Mesenteric fat pad (tissue), 1 donor: ENCODE results near the gene BET1L. TPM values are rescaled to one million over a fixed set of nuclear protein-coding genes. Genes with fewer than 3 reads are reported as not detected.

Experiments used
- DNase-seq: peaks from one replicate; pipeline ENCODE4 v3.0.0-alpha.2; 2020; ENCODE audit warnings: low spot score
- total RNA-seq: library from RNA; stranded (reverse); fragmentation: NEBNext Ultra II Directional; extraction: Animal tissue kit (Norgen Biotek cat#: 25700); gene quantifications from one replicate; pipeline ENCODE4 v1.2.1, GENCODE V29; 2021
- donor health status: DM: yes; HTN: yes; CAD: no.

BET1L gene
- total RNA-seq, 1 donor from 2014 or later = 53.4 TPM

DNA sequence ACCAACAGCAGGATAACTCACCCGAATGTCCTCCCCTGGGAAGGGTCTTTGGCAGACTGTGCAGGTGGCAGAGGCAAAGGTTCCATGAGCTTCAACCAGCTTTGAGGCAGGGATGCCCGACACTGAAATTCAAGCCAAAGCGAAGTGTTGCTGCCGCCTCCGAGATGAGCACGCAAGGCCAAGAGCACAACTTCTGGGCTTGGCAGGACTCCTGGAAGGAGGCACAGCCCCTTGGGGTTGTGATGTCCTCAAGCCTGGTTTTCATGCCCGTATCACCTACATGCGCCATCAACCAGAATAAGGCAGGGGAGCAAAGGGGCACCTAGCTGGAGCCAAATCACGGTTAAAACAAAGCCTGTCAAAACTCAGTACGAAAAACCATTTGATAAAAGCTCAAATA, 23.2 kb upstream of the BET1L start:
- peak; percentile 71 for DNase-seq

DNA sequence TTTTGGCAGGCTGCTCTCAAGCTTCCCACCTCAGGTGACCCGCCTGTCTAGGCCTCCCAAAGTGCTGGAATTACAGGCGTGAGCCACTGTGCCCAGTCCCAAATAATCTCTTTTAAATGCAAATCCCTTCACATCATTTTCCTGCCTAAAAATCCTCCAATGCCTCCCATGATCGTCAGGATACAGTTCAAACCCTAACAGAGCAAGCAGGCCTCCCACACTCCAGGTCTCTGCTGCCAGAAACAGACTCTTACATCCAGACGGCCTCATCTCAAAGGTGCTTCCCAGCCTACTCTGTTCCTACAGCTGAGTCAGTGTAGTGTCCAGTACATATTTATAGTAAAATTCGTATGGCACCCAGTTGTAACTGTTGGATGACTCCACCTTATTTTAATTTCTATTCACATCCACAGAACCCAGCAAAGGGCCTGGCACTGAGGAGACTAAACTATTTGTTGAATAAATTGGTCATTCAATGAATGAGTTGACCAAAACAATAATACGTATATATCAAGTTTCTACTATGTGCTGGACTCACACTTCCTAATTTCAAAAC, 20.7 kb upstream of the BET1L start:
- DNase-seq = peak; percentile 20

DNA sequence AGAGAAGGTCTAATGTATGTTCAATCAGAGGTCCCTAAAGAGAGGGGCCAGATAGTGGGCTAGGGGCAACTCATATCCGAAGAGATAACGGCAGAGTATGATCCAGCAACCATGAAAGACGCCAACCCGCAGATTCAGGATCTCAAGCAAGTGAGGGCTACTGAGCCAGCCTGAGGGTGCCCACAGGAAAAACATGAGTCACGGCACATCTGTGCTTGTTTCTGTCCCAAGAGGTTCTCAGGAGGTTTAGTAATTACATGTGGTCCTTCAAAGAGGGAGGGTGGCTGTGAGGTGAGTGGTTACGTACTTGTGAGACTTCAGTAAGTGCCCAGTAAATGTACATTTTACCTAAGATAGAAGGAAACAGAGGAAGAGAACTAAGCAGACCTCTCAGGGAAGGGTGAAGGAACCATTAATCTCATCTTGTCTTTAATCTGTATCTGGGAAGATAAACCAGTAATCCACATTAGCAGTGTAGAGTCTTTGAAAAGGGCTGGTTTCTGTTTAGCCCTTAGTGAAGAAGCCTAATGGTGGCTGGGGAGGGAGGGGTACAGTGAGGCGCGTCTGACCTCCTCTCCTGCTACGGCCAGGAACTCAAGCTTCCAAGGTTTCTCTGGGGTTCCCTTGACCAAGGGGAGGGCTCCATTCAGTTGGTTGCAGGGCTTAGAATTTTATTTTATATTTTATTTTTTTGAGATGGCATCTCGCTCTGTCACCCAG, 18.7 kb upstream of the BET1L start:
- DNase-seq = peak; percentile 24

DNA sequence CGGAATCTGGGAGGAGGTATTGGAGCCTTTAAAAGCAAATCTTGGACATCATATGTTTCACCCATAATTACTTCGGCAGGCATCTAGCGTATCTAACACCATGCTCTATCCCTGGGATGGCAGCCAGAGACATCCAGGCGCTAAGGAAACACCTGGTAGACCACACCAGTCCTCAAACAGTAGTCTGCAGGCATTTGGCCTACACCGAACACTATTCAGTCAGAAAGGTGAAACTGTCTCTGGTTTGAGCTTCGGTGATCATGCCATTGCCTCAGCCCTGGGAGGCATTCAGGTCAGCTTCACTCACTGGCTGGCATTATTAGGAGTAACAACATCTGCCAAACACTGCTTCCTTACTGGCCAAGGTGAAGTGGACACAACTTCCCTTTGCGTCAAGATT, 17.2 kb upstream of the BET1L start:
- DNase-seq = peak; percentile 18

DNA sequence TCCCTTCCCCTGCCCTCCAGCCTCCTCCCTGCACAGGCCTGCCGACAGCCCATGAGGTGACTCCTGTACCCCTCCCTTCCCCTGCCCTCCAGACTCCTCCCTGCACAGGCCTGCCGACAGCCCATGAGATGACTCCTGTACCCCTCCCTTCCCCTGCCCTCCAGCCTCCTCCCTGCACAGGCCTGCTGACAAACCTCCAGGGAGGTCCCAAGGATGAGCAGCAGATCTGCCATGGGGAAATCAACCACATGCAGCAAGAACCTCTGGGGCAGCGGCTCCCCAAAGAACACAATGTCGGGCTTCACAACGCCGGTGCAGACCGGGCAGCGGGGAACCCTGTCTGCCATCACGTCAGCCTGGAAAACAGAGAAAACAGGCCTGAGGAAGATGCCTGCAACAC, 16.7 kb upstream of the BET1L start:
- peak; percentile 30 for DNase-seq

DNA sequence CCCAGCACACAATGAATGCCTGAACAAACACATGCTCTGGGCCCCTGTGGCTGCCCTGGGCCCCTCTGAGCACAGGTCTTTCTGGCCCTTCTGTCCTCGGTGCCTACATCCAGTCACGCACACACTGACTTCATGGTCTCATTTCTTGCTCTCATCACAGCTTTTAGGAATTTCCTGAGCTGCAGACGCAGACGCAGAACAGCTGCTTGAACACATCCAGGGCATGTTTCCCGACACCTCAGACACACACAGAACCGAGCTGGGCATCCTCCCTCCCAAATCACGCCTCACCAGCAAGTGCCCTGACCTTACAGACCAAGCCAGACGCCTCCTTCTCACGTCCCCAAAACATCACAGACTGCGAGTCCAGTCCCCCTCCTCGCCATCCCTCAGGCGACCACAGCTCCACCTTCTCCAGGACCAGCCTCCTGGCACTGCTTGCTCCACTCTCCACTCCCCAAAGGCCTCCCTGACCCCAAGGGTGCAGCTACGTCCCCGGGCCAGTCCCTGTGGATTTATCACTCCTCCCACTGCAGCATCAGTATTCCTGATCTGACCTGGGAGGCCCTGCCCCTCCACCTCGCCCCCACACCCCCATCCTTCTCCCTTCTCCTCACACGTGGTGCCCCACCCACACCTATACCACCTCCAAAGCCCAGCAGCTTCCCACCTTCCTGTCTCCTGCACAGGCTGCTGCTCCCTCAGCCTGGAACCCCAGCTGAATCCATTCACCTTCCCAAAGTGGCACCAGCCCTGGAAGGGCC, 16.0 kb upstream of the BET1L start:
- DNase-seq = peak; percentile 79

DNA sequence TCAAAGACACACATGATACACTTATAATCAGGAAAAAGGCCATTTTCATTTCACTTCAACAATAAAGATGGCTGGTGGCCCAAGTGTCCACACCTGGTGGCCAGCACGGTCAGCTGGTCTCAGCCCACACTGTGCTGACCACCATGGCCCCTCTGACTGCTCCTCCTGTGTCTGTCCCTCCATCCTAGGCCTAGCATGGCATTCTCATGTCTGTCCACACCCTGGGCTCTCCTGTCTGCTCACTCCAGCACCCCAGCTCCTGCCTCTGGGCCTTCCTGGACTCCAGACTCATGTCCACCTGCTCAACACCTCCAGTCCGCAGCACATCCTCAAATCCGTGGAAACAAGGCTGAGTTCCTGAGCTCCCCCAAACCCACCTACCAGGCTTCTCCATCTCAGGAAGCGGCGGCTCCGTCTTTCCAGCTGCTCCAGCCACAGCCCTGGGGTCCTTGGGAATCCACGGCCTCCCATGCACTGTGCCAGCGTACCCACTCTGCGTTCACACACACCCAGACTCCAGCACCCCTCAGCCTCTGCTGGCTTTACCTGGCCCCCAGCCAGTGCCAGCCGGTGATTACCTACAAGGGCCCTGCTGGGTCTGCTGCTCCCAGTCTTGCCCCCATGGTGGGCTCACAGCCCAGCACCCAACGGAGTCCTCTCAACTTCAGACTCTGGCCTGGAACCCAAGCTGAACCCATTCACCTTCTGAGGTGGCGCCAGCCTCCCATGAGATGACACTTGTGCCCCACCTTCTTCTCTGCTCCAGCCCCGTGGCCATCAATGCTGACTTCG, 15.0 kb upstream of the BET1L start:
- DNase-seq = peak; percentile 77

DNA sequence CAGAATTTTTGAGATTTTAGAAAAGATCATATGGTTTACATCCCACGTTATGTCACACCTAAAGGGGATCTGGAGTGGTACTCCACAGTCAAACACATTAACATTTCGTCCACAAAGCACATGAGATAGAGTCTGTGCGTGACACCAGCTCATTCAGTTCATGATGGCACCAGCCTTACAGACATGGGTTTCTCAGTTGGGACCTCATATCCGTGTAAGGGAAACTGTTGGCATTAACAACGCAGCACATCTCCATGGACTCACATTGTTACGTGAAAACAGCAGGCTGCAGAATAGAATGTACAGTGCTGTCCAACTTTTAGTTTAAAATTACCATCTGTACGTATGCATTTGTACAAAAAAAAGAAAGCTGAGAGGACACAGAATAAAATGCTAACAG, 14.3 kb upstream of the BET1L start:
- DNase-seq = peak; percentile 14

DNA sequence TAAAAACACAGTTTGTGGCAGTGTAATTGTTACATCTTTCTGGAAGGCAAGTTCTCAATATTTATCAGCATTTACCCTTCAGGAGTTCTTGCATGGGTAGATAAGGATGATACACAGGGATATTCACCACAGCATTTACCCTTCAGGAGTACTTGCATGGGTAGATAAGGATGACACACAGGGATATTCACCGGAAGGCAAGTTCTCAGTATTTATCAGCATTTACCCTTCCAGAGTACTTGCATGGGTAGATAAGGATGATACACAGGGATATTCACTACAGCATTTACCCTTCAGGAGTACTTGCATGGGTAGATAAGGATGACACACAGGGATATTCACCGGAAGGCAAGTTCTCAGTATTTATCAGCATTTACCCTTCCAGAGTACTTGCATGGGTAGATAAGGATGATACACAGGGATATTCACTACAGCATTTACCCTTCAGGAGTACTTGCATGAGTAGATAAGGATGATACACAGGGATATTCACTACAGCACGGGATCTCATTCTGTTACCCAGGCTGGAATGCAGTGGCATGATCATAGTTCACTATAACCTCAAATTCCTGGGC, 13.5 kb upstream of the BET1L start:
- DNase-seq = peak; percentile 8

DNA sequence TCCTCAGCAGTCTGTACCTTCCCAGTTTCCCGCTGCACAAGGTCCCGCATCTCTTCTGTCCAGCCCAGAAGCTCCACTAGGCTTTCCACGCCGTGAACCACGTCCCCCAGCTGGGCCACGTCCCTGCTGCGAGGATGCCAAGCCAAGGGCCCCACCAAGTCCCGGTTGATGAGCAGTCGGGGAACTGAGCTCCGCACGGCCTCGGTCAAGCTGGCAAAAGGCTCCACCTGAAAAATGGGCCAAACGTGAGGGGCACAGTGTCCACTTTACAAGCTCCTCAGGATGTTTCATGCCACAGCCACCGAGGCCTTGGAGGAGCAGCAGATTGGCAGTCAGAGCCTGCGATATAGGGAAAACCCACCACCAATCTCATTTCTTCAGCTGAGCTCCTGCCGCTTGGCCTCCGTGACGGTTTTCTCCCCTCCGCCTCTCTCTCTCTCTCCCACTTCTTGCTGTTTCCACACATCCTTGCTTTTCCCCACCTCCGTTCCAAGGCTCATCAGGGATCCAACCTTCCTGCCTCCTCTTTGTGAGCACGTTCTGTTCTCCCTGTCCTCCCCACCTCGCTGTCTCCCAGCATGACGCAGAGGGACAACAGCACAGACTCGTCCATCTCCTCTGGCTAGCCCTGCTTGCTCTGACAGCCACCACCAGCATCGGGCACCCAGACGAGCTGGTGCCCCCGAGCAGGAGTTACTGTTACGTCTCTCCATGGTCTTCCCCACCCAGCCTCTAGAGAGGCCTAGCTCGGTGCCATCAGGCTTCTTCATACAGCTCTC, 11.8 kb upstream of the BET1L start:
- DNase-seq = peak; percentile 81

DNA sequence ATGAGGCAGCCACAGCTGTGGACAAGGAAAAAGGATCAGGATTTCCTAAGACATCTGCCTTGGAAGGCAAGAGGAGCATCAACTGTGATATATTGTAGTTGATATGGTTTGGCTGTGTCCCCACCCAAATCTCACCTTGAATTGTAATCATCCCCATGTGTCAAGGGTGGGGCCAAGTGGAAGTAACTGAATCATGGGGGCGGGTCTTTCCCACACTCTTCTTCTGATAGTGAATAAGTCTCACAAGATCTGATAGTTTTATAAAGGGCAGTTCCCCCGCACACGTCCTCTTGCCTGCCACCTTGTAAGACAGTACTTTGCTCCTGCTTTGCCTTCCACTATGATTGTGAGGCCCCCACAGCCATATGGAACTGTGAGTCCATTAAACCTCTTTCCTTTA, 10.5 kb upstream of the BET1L start:
- DNase-seq = peak; percentile 1

DNA sequence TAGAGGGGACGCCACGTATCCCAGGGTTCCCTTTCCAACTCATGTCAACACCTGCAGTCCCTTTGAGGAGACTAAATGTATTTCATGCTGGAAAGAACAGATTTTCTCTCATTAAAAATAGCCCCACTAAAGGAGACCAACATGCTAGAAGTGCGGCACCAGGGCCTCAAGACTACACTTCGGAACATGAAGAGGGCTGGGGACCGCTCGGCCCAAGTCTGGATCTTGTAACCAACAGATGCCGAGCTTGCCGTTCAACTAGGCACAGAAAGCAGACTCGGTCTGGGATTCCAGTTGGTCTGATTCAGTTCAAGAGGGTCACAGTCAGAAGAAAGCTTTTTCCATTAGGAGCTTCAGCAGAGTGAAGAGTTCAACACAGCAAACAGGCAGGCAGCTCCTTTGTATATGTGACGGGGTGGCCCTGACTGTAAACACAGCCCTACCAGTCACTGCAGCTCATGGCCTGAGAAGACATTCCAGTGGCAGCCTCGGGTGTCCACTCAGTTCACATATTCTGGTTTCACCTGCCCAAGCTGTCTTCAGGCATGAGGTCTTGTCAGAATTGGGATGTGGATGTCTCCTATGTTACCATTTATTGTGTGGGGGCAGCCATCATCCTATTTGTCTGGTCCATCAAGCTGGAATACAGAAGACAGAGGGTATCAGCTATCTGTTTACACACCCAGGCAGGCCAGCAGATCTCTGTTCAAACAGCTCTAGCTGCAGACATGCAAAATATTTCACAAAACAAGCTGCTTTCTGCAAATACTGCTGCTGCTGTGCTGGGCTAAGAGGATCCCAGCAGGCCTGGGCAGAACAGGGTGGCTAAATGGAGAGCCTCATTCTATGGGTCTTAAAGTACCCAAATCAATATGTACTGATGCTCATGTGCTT, 9.1 kb upstream of the BET1L start:
- no peak for DNase-seq

DNA sequence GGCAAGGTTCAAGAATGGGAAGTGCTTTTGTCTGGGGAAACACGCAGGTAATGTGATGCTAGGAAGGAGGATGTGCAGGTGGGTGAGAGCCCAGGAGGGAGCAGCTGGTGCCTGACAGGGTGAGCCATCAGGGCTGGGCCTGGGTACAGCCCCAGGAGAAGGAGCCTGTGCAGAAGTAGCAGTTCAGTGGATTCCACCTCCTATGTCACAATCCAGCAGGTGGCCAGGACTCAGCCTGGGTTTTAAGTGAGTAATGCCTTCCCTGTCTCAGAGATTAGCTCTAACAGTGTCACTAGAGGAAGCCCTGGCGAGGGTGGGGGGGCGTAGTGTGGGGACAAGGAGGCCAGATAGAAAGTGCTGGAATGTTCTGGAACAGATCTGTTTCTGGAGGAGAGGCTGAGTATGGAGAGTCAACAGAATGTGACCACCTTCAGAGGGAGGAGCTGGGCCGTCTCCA, 8.4 kb upstream of the BET1L start:
- DNase-seq = no peak

DNA sequence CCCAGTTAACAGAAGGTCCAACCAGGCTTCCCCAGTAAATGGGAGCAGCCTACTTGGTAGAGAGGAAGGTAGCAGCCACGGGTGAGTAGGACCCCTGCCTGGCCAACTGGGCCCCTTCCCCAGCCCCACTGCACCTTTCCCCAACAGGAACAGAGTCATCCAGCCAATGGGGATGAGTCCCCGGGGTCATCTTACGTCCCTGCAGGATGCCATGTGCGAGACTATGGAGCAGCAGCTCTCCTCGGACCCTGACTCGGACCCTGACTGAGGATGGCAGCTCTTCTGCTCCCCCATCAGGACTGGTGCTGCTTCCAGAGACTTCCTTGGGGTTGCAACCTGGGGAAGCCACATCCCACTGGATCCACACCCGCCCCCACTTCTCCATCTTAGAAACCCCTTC, 6.9 kb upstream of the BET1L start:
- no peak for DNase-seq

DNA sequence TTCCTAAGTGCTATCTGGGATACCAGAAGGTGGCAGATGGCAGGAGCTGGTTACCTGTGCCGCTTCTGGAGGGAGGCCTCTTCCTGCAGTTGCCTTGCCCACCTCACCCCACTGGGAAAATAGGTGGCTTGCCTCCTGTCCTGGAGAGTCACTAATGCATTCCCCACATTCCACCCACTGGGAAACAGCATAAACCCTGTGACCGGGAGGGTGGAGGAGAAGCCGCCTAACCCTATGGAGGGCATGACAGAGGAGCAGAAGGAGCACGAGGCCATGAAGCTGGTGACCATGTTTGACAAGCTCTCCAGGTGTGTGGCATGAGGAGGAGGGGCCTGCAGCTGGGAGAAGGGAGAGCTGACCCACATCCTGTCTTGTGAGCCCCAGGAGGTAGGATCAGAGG, 5.9 kb upstream of the BET1L start:
- no peak for DNase-seq

DNA sequence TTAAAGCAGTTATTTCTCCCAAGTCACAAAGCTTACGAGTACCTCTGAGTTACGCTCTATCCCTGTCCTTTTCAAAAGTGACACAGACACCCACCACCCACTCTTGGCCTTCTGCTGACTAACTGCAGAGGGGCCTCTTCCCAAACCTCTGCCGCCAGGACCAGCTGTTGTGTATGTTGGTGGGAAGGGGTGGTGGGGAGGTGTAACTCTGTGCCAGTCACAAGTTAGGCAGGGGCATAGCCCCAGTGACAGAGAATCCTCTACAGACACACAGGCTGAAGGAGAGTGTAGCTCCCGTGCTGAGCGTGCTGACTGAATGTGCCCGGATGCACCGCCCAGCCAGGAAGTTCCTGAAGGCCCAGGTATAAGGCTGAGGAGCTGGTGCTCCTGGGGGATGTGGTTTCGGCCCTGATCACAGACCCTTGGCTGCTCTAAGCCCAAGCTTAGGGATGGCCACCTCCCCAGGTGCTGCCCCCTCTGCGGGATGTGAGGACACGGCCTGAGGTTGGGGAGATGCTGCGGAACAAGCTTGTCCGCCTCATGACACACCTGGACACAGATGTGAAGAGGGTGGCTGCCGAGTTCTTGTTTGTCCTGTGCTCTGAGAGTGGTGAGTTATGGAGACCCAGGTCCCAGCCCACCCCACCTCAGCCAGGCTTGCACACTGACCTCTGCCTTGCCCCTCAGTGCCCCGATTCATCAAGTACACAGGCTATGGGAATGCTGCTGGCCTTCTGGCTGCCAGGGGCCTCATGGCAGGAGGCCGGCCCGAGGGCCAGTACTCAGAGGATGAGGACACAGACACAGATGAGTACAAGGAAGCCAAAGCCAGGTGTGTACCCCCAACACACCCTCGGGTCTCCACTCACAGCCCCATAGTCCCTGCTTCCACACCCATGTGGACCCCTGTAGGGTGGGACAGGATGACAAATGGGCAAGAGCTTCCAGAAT, 5.2 kb upstream of the BET1L start:
- DNase-seq = no peak

DNA sequence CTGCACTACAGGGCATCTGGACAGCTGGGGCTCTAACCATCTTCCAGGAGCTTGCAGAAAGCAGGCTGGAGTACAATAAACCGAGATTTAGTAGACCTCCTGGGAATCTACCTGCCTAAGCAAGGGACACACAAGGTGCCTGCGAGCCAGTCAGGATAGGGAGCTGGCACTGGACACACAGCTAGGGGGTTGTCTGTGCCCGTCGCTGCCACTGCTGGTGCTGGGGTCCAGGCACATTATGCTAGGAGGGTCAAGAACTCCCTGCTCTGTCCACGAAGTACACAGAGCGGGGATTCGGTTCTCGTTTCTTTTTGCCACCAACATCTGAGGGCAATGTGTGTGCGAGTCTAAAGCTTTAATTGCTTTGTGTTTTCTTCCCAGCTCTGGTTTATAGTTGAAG, 4.5 kb upstream of the BET1L start:
- DNase-seq = no peak

DNA sequence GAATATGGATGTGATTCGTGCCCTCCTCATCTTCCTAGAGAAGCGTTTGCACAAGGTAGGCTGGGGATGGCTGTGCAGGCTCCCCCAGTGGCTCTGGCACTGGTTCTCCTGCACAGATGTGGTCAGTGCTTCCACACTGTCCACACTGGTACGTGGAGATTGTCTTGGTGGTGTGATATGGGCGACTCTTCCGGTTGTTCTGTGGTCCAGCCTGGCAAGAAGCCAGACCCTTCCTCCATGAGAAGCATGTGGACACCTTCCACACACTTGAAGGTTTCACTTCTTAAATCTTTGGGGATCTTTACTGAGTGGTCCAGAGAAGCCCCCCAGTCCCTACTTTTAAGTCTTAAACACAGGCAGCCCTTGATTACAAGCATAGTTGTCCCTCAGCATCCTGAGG, 4.1 kb upstream of the BET1L start:
- DNase-seq = no peak
